LNCaP clone FGC (cell line): ENCODE measurements around the gene BUB1B.
"Not testable (repeated sequence)": the region's sequence is repeated elsewhere in the genome, so short reads cannot be mapped to it uniquely, and the experiment has no call there.

Experiments used
- DNase-seq: peaks from one replicate; pipeline ENCODE4 v3.0.0-alpha.2; 2011; ENCODE audit warnings: low read depth
- H3K4me3 ChIP-seq: 2 replicates; pipeline ENCODE4 v1.5.1; 2011; ENCODE audit warnings: mild to moderate bottlenecking, low read depth, low read length, control low read depth
- CTCF ChIP-seq: IDR thresholded peaks from 2 replicates; pipeline ENCODE4 v1.5.1; 2012; ENCODE audit warnings: mild to moderate bottlenecking; ENCODE audit not compliant: control insufficient read depth, insufficient read depth; ENCODE audit errors: extremely low read depth

Gene BUB1B

DNA sequence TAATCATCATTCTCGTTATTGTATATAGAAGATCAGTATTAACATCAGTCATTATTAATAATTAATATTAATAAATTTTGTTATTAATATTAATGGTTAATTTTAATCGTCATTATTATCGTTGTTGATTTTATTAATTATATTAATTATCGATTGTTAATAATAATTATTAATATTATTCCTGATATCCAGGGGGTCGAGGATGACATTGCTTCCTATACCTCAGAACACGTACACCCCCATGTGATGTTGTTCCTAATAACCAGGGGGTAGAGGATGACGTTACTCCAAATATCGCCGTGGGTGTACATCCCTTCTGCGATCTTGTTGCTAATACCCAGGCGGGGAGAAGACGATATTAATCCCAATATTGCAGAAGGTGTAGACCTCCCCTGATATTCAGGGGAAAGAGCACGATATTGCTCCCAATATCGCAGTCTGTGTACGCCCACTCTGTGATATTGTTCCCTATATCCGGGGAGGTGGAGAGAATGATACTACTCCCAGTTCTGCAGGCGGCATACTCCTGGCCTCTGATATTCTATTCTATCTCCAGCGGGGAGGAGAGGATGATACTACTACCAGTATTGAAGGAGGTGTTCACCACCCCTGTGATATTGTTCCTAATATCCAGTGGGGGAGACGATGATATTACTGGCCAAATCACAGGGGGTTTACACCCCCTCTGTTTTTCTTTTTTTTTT is 29.9 kb upstream of the BUB1B start:
- DNase-seq, result no peak
- TF ChIP-seq CTCF, result no peak

GRCh38 chr15:40133544-40133943 is 27.3 kb upstream of the BUB1B start:
- TF ChIP-seq CTCF, result no peak
- H3K4me3 ChIP-seq, result no peak overlapping the region
- DNase-seq, result no peak

More for the DNA sequence above, 29.9 kb upstream of the BUB1B start:
- H3K4me3 ChIP-seq, result no peak overlapping the region

- TF ChIP-seq CTCF, result no peak
- no peak overlapping the region for H3K4me3 ChIP-seq
- DNase-seq, result no peak
Measured at GRCh38 chr15:40134885-40135284, 26.0 kb upstream of the BUB1B start.

DNA sequence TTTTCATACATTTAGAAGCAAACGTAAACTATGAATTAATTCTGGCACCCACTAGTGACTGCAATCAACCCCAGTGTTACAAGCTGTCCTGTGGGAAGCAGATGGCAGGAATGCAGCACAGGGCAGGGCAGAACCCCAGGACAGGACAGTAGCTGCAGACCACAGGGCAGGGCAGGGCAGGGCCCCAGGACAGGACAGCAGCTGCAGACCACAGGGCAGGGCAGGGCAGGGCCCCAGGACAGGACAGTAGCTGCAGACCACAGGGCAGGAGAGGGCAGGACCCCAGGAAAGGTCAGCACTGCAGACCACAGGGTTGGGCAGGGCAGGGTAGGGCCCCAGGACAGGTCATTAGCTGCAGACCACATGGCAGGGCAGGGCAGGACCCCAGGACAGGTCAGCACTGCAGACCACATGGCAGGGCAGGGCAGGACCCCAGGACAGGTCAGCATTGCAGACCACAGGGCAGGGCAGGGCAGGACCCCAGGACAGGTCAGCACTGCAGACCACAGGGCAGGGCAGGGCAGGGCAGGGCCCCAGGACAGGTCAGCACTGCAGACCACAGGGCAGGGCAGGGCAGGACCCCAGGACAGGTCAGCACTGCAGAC is 24.9 kb upstream of the BUB1B start:
- not testable (repeated sequence) for H3K4me3 ChIP-seq, DNase-seq

DNA sequence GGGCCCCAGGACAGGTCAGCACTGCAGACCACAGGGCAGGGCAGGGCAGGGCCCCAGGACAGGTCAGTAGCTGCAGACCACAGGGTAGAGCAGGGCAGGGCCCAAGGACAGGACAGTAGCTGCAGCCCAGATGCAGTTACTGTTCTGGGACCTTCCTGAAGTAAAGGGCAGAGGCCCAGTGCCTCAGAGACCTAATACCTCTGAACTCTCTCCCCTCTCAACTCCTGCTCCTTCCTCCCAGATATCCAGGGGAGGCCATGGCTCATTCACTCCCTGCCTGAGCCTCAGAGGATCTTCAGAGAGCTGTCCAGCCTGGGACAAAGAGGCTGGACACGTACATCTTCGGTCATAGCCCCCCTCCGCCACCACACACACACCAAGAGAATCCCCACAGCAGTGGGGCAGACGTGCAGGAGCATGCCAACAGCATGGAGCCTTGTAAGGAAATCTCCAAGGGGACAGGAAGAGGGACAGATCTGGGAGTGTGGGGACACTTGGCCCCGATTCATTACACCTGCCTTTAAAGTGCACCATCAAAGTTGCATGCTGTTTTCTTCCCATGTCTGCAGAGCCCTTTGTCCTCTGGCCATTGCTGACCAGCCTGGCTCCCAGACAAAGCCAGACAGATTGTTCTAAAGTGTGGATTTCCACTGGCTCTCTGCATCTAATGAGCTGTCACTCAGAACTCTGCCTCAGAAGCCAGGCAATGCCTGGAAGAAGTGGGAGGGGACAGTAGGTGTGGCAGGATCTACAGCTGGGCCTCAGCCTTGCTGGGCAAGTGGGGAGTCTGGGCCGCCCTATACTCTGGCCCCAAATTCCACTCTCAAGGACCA is 24.2 kb upstream of the BUB1B start:
- DNase-seq, result no peak
- no peak for TF ChIP-seq CTCF
- no peak overlapping the region for H3K4me3 ChIP-seq

DNA sequence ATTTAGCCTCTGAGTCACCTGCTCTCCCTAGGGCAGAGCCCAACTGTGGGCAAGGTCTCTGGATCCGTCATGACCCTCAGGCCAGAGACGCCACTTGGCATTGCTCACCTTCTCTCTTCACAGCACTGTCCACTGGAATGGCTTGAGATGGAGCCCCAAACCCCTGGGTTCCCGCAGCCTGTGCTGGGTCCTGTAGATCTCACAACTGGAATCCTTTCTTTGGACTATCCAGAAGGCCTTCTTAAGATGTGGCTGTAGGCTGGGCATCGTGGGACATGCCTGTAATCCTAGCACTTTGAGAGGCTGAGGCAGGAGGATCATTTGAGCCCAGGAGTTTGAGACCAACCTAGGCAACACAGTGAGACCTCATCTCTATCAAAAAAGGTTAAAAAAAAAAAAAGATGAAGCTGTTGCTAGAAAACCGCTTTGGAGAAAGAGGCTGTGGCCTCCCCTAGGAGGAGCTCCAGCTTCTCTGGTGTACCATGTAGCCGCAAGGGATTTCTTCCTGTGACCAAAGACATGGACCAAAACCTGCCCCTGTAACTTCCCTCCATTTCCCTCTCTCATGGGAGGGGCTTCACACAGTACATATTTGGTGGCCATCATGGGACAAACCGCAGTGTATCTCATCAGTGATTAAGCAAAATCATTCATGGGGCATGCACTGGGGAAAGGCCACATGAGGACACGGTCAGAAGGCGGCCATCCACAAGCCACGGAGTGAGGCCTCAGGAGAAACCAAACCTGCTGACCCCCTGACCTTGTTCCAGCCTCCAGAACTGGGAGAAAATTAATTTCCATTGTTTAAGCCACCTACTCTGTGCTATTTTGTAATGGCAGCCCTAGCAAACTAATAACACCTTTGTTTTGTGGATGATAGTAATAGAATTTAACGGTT is 23.3 kb upstream of the BUB1B start:
- DNase-seq, result no peak
- no peak for TF ChIP-seq CTCF
- no peak overlapping the region for H3K4me3 ChIP-seq

GRCh38 chr15:40138201-40138570 is 22.7 kb upstream of the BUB1B start:
- not testable (repeated sequence) for H3K4me3 ChIP-seq, DNase-seq
